ENCODE results near the gene ABCC1. TPM values are rescaled to one million over a fixed set of nuclear protein-coding genes. Genes with fewer than 3 reads are reported as not detected.
"Not testable (repeated sequence)": the region's sequence is repeated elsewhere in the genome, so short reads cannot be mapped to it uniquely, and the experiment has no call there.

The ABCC1 gene
- total RNA-seq, 6 experiments from 2014 or later: 49.3 to 63.6 (median 57.1) TPM

DNA sequence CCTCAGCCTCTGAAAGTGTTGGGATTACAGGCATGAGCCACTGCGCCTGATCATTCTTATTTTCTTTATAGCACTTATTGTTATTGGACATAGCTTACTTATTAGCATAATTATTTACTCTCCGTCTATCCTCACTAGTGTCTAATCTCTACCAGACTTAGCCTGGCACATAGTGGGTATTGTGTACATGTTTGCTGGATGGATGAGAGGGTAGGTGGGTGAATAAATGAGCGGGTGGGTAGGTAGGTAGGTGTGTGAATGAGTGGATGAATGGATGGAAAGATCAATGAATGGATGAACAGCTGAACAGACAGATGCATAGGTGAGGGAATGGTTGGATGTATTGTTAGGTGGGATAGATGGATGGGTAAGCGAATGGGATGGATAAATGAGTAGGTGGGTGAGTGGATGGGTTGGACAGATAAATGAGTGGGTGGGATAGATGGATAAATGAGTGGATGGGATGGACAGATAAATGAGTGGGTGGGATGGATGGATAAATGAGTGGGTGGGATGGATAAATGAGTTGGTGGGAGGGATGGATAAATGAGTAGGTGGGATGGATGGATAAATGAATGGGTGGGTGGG, 222.0 kb downstream of the ABCC1 start:
- DNase-seq: no peak
- Mint-ChIP-seq H3K27ac (no peak overlapping the region), H3K36me3 (ENCODE audit: low read depth) (no peaks in the 10 kb centered on the region), H3K27me3 (ENCODE audit: insufficient read depth) (peaks cover 9% of the 10 kb centered on the region), H3K4me3 (no peak overlapping the region), H3K9me3 (peaks cover 7% of the 10 kb centered on the region; the same call in 1 of the 2 replicates), H3K4me1 (ENCODE audit: low read depth) (no peaks in the 10 kb centered on the region)
- TF ChIP-seq CTCF (IDR thresholded peaks at IDR 0.05): no peak

- H3K36me3 Mint-ChIP-seq (ENCODE audit: low read depth): no peaks in the 10 kb centered on the region
- no peak overlapping the region for H3K27ac Mint-ChIP-seq
- H3K9me3 Mint-ChIP-seq: peaks cover 7% of the 10 kb centered on the region; the same call in 1 of the 2 replicates
- no peak for DNase-seq
- H3K27me3 Mint-ChIP-seq (ENCODE audit: insufficient read depth): peaks cover 10% of the 10 kb centered on the region
- no peak overlapping the region for H3K4me3 Mint-ChIP-seq
- TF ChIP-seq CTCF (IDR thresholded peaks at IDR 0.05): no peak
- H3K4me1 Mint-ChIP-seq (ENCODE audit: low read depth): no peaks in the 10 kb centered on the region
These were observed 223.6 kb downstream of the ABCC1 start for GRCh38 chr16:16172991-16173390.

DNA sequence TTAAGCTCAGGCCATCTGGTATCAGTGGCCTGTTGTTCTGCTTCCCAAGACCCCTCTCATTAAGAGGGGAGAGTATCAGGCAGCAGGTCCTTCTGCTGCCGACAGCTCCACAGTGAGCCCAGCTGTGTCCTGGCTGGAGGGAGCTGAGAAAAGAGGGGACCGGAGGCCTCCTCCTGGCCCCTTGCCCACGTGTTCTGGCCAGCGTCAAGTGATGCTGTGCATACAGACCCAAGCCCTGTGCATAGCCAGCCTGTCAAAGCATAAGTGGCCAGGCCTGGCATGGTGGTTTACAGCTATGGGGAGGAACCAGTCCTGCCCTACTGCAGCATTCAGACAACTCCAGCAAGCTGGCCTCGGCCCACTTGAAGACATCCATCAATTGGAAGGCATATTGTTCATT, 225.9 kb downstream of the ABCC1 start:
- H3K36me3 Mint-ChIP-seq (ENCODE audit: low read depth): no peaks in the 10 kb centered on the region
- H3K4me1 Mint-ChIP-seq (ENCODE audit: low read depth): no peaks in the 10 kb centered on the region
- peaks cover 13% of the 10 kb centered on the region for H3K27me3 Mint-ChIP-seq (ENCODE audit: insufficient read depth)
- TF ChIP-seq CTCF (IDR thresholded peaks at IDR 0.05): no peak
- DNase-seq: no peak
- peaks cover 7% of the 10 kb centered on the region; the same call in 1 of the 2 replicates for H3K9me3 Mint-ChIP-seq
- no peak overlapping the region for H3K27ac Mint-ChIP-seq
- H3K4me3 Mint-ChIP-seq: no peak overlapping the region

- DNase-seq: no peak
These were observed 226.9 kb downstream of the ABCC1 start for GRCh38 chr16:16176328-16176727.

DNA sequence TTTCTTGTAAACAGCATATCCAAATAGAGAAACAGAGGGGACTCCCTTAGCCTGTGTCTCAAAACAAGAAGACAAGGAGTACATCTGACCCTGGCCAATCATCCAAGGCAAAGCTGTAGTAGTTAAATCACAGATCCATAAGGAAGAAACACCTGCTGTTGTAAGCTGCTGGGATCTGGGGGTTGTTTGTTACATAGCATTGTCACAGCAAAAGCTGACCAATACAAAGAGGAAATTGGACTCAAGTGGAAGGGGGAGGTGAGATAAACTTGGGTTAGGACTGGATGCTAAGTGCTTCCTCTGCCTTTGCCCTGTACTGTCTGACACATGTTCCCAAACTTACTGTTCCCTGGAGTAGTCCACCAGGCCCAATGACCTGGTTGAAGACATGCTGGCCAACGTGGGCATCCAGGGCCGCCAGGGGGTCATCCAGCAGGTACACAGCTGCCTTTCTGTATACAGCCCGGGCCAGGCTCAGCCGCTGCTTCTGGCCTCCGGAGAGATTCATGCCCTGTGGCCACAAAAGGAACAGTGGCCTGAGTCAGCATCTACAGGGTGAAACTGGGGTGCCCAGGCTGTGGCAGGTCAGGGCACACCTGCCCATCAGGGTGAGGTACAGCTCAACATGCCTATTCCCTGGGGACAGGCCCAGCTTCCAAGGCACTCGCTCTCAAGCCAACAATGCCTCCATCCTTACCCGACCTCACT, 229.2 kb downstream of the ABCC1 start:
- TF ChIP-seq CTCF (IDR thresholded peaks at IDR 0.05): no peak
- Mint-ChIP-seq H3K36me3 (ENCODE audit: low read depth) (no peaks in the 10 kb centered on the region), H3K27me3 (ENCODE audit: insufficient read depth) (peaks cover 32% of the 10 kb centered on the region), H3K9me3 (peaks cover 7% of the 10 kb centered on the region; the same call in 1 of the 2 replicates), H3K4me1 (ENCODE audit: low read depth) (no peaks in the 10 kb centered on the region), H3K4me3 (no peak overlapping the region), H3K27ac (no peak overlapping the region)
- no peak for DNase-seq

More at GRCh38 chr16:16176328-16176727, 226.9 kb downstream of the ABCC1 start:
- H3K4me3 Mint-ChIP-seq: no peak overlapping the region
- no peaks in the 10 kb centered on the region for H3K4me1 Mint-ChIP-seq (ENCODE audit: low read depth)
- no peaks in the 10 kb centered on the region for H3K36me3 Mint-ChIP-seq (ENCODE audit: low read depth)
- H3K27me3 Mint-ChIP-seq (ENCODE audit: insufficient read depth): peaks cover 21% of the 10 kb centered on the region
- no peak for TF ChIP-seq CTCF (IDR thresholded peaks at IDR 0.05)
- H3K27ac Mint-ChIP-seq: no peak overlapping the region
- H3K9me3 Mint-ChIP-seq: peaks cover 7% of the 10 kb centered on the region; the same call in 1 of the 2 replicates

GRCh38 chr16:16181748-16182147, 232.3 kb downstream of the ABCC1 start:
- not testable (repeated sequence) for H3K4me1 Mint-ChIP-seq (ENCODE audit: low read depth); H3K27ac Mint-ChIP-seq; H3K4me3 Mint-ChIP-seq; H3K36me3 Mint-ChIP-seq (ENCODE audit: low read depth); DNase-seq; H3K9me3 Mint-ChIP-seq
- peaks cover 34% of the 10 kb centered on the region for H3K27me3 Mint-ChIP-seq (ENCODE audit: insufficient read depth)
